Measurements from ENCODE around the gene CNOT6L. TPM values are rescaled to one million over a fixed set of nuclear protein-coding genes. Genes with fewer than 3 reads are reported as not detected.

CNOT6L gene
- total and polyA plus RNA-seq, 2 experiments from 2014 or later = 6.5 to 9.2 TPM

DNA sequence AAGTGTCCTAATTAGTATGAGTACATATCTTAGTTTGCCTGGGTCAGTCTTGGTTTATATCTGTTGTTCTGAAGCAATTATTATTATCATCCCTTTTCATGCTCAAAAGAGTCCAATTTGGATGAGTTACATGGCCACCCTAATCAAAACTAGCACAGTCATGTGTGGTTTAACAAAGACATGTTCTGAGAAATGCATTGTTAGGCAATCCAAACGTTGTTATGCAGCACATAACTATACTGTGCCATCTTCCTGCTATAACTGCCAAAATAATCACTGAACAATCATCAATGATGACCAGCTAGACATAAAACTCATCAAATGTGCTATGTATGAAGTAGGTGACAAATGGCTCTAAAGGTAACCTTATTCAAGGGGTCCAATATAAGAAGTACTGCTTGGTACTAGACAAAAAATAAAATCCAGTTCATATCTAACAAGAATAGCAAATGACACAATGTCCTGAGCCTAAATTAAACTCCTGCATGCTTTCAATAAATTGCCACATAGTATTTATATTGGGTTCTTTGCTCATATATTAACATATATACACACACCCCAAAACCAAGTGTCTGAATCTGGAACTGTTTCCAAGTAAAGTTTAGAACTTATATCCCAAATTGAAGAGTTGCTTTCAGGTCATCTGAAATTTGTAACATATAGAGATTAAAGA lies 41.9 kb downstream of the CNOT6L start:
- peak; percentile 34 for DNase-seq
- 6 to 8% methylated on average over 1 of the region's 1 CpG for WGBS, 2 experiments (ENCODE audit: low coverage in 1 of 2, low lambda C conversion rate in 2 of 2, missing lambda C conversion rate in 2 of 2)
- no peaks in the 10 kb centered on the region for H3K27me3 ChIP-seq (replicated peaks; ENCODE audit: insufficient read depth)
- H3F3A ChIP-seq (ENCODE audit: insufficient read depth) = no peaks in the 10 kb centered on the region
- H3K4me3 ChIP-seq = no peak overlapping the region
- peaks cover 9% of the 10 kb centered on the region; the same call in 1 of the 2 replicates for H3K36me3 ChIP-seq (ENCODE audit: low read depth)
- no peaks in the 10 kb centered on the region for H3K9me2 ChIP-seq (ENCODE audit: insufficient read depth)
- no peak overlapping the region for H3K9ac ChIP-seq
- H3K9me3 ChIP-seq (ENCODE audit: low read depth) = no peaks in the 10 kb centered on the region
- H3K4me2 ChIP-seq (ENCODE audit: unreplicated experiment) = no peak overlapping the region
- no peaks in the 10 kb centered on the region for H4K20me1 ChIP-seq (ENCODE audit: insufficient read depth)
- in situ Hi-C loops (cut with MboI) = no loop called here
- TF ChIP-seq EZH2 (IDR thresholded peaks at IDR 0.05; ENCODE audit: insufficient read depth, poor library complexity, severe bottlenecking) (no peak), EZH2phosphoT487 (IDR thresholded peaks at IDR 0.05; ENCODE audit: insufficient read depth, low read depth) (no peak)
- peaks cover 18% of the 10 kb centered on the region for H3K4me1 ChIP-seq (ENCODE audit: insufficient read depth)
- peaks cover 67% of the 10 kb centered on the region for H3K79me2 ChIP-seq (ENCODE audit: insufficient read depth)
- no peak overlapping the region for H3K27ac ChIP-seq
- no peak overlapping the region for H2AFZ ChIP-seq

DNA sequence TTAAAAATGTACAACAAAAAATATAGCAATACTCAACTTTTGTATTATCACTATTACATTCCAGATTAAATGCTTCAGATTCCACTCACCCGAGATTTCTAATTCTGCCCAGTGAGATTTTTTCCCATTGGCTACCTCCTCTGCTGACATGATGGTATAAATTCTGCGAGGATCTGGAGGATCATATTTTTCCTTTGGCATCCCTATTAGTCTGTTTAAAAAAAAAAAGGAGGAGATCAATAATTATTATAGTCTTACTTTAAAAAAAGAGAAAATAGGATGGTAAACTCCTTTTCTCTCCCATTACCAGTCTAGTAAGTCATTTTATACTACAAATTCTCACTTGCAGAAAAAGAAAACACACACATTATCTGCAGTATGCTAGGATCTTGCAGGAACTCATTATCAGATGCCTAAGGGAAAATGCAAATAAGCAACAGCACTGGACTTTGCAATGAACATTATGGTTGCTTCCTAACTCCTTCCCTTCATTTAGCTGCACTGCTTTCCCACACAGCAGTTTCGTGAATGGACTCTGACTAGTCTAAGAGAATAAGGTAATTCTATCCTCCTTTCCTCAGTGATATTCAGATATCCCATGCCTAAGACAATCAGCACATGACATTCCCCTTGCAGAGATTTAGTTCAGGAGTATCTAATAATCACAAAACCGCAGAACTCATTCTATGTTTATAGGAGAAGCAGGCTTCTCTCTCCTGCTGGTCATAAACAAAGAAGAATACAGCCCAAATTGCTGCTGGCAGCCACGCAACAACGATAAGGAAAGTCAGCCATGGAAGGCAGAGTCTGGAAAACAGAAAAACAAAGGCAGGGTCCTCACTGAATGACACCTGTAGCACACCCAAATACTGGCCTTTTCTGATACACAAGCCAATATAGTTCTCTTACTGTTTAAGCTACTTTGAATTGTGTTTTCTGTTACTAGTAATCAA lies 42.7 kb downstream of the CNOT6L start:
- H3K4me2 ChIP-seq (ENCODE audit: unreplicated experiment) = no peak overlapping the region
- H3K36me3 ChIP-seq (ENCODE audit: low read depth) = peaks cover 15% of the 10 kb centered on the region; the same call in 1 of the 2 replicates
- H4K20me1 ChIP-seq (ENCODE audit: insufficient read depth) = no peaks in the 10 kb centered on the region
- H2AFZ ChIP-seq = no peak overlapping the region
- peaks cover 18% of the 10 kb centered on the region for H3K4me1 ChIP-seq (ENCODE audit: insufficient read depth)
- H3K4me3 ChIP-seq = no peak overlapping the region
- TF ChIP-seq EZH2 (IDR thresholded peaks at IDR 0.05; ENCODE audit: insufficient read depth, poor library complexity, severe bottlenecking) = no peak
- TF ChIP-seq EZH2phosphoT487 (IDR thresholded peaks at IDR 0.05; ENCODE audit: insufficient read depth, low read depth) = no peak
- no peak overlapping the region for H3K9ac ChIP-seq
- no peaks in the 10 kb centered on the region for H3F3A ChIP-seq (ENCODE audit: insufficient read depth)
- H3K27ac ChIP-seq = no peak overlapping the region
- 95 to 97% methylated on average over 6 of the region's 6 CpGs for WGBS, 2 experiments (ENCODE audit: low coverage in 1 of 2, low lambda C conversion rate in 2 of 2, missing lambda C conversion rate in 2 of 2)
- peaks cover 59% of the 10 kb centered on the region for H3K79me2 ChIP-seq (ENCODE audit: insufficient read depth)
- H3K27me3 ChIP-seq (replicated peaks; ENCODE audit: insufficient read depth) = no peaks in the 10 kb centered on the region
- in situ Hi-C loops (cut with MboI) = no loop called here
- H3K9me3 ChIP-seq (ENCODE audit: low read depth) = no peaks in the 10 kb centered on the region
- DNase-seq = peak; percentile 5
- no peaks in the 10 kb centered on the region for H3K9me2 ChIP-seq (ENCODE audit: insufficient read depth)

- H3K27me3 ChIP-seq (replicated peaks; ENCODE audit: insufficient read depth) = no peaks in the 10 kb centered on the region
- H3K79me2 ChIP-seq (ENCODE audit: insufficient read depth) = peaks cover 27% of the 10 kb centered on the region
- no peak overlapping the region for H3K4me2 ChIP-seq (ENCODE audit: unreplicated experiment)
- H4K20me1 ChIP-seq (ENCODE audit: insufficient read depth) = no peaks in the 10 kb centered on the region
- peak; percentile 47 for DNase-seq
- in situ Hi-C loops (cut with MboI) = no loop called here
- no peak for TF ChIP-seq EZH2phosphoT487 (IDR thresholded peaks at IDR 0.05; ENCODE audit: insufficient read depth, low read depth)
- no peak for TF ChIP-seq EZH2 (IDR thresholded peaks at IDR 0.05; ENCODE audit: insufficient read depth, poor library complexity, severe bottlenecking)
- no peak overlapping the region for H2AFZ ChIP-seq
- H3F3A ChIP-seq (ENCODE audit: insufficient read depth) = no peaks in the 10 kb centered on the region
- H3K27ac ChIP-seq = no peak overlapping the region
- 88 to 89% methylated on average over 3 of the region's 3 CpGs for WGBS, 2 experiments (ENCODE audit: low coverage in 1 of 2, low lambda C conversion rate in 2 of 2, missing lambda C conversion rate in 2 of 2)
- H3K9ac ChIP-seq = no peak overlapping the region
- H3K9me2 ChIP-seq (ENCODE audit: insufficient read depth) = no peaks in the 10 kb centered on the region
- no peaks in the 10 kb centered on the region for H3K9me3 ChIP-seq (ENCODE audit: low read depth)
- H3K4me1 ChIP-seq (ENCODE audit: insufficient read depth) = peaks cover 18% of the 10 kb centered on the region
- peaks cover 18% of the 10 kb centered on the region; the same call in 1 of the 2 replicates for H3K36me3 ChIP-seq (ENCODE audit: low read depth)
- H3K4me3 ChIP-seq = no peak overlapping the region
Observed at GRCh38 chr4:77773101-77773500, 46.1 kb downstream of the CNOT6L start.

GRCh38 chr4:77771566-77771965 lies 47.6 kb downstream of the CNOT6L start:
- DNase-seq = no peak
- no peaks in the 10 kb centered on the region for H3K27me3 ChIP-seq (replicated peaks; ENCODE audit: insufficient read depth)
- no peak overlapping the region for H3K4me2 ChIP-seq (ENCODE audit: unreplicated experiment)
- H3K9ac ChIP-seq = no peak overlapping the region
- no peak overlapping the region for H3K4me3 ChIP-seq
- no peak overlapping the region for H3K27ac ChIP-seq
- H3F3A ChIP-seq (ENCODE audit: insufficient read depth) = no peaks in the 10 kb centered on the region
- no peak overlapping the region for H2AFZ ChIP-seq
- TF ChIP-seq EZH2 (IDR thresholded peaks at IDR 0.05; ENCODE audit: insufficient read depth, poor library complexity, severe bottlenecking) (no peak), EZH2phosphoT487 (IDR thresholded peaks at IDR 0.05; ENCODE audit: insufficient read depth, low read depth) (no peak)
- H3K9me2 ChIP-seq (ENCODE audit: insufficient read depth) = no peaks in the 10 kb centered on the region
- H3K9me3 ChIP-seq (ENCODE audit: low read depth) = no peaks in the 10 kb centered on the region
- peaks cover 12% of the 10 kb centered on the region for H3K79me2 ChIP-seq (ENCODE audit: insufficient read depth)
- no peaks in the 10 kb centered on the region for H4K20me1 ChIP-seq (ENCODE audit: insufficient read depth)
- in situ Hi-C loops (cut with MboI) = no loop called here
- H3K36me3 ChIP-seq (ENCODE audit: low read depth) = peaks cover 18% of the 10 kb centered on the region; the same call in 1 of the 2 replicates
- peaks cover 7% of the 10 kb centered on the region; the same call in 1 of the 2 replicates for H3K4me1 ChIP-seq (ENCODE audit: insufficient read depth)

Data from GM23248 (cell line).